ENCODE data around the gene FAM50A. TPM values are rescaled to one million over a fixed set of nuclear protein-coding genes. Genes with fewer than 3 reads are reported as not detected.

The FAM50A gene
- total RNA-seq, 1 donor from 2014 or later: 77.0 TPM

DNA sequence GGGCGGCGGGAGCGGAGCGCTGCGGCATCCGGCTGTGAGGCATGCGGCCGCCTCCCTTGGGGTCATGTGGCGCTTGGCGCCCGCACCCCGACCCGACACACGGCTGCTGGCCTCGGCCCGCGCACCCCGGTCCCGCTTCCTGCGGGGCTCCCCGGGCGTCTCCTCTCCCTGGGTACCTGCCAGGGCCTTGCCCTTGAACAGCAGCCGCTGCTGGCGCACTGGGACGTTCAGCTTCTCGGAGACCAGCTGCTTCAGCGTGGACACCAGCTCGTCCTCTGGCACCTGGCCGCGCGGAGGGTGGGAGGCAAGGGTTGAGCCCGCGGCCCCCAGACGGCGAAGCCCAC is 42.1 kb downstream of the FAM50A start:
- Mint-ChIP-seq H3K36me3 (ENCODE audit: low read depth, unreplicated experiment) (peaks cover 4% of the 10 kb centered on the region), H3K4me3 (ENCODE audit: unreplicated experiment) (no peak overlapping the region), H3K27me3 (ENCODE audit: unreplicated experiment) (peaks cover 2% of the 10 kb centered on the region), H3K27ac (ENCODE audit: unreplicated experiment) (no peak overlapping the region), H3K9me3 (ENCODE audit: unreplicated experiment) (no peaks in the 10 kb centered on the region), H3K4me1 (ENCODE audit: unreplicated experiment) (peaks cover 7% of the 10 kb centered on the region)
- no peak for DNase-seq (ENCODE audit: low spot score)
- TF ChIP-seq, protein P1, sequence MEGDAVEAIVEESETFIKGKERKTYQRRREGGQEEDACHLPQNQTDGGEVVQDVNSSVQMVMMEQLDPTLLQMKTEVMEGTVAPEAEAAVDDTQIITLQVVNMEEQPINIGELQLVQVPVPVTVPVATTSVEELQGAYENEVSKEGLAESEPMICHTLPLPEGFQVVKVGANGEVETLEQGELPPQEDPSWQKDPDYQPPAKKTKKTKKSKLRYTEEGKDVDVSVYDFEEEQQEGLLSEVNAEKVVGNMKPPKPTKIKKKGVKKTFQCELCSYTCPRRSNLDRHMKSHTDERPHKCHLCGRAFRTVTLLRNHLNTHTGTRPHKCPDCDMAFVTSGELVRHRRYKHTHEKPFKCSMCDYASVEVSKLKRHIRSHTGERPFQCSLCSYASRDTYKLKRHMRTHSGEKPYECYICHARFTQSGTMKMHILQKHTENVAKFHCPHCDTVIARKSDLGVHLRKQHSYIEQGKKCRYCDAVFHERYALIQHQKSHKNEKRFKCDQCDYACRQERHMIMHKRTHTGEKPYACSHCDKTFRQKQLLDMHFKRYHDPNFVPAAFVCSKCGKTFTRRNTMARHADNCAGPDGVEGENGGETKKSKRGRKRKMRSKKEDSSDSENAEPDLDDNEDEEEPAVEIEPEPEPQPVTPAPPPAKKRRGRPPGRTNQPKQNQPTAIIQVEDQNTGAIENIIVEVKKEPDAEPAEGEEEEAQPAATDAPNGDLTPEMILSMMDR (IDR thresholded peaks at IDR 0.05; ENCODE audit: unreplicated experiment): no peak

- DNase-seq (ENCODE audit: low spot score): peak; percentile 10
- Mint-ChIP-seq H3K4me1 (ENCODE audit: unreplicated experiment) (peaks cover 7% of the 10 kb centered on the region), H3K27ac (ENCODE audit: unreplicated experiment) (no peak within 1 kb of the TSS), H3K9me3 (ENCODE audit: unreplicated experiment) (no peaks in the 10 kb centered on the region), H3K27me3 (ENCODE audit: unreplicated experiment) (peaks cover 2% of the 10 kb centered on the region), H3K4me3 (ENCODE audit: unreplicated experiment) (peak within 1 kb of the TSS; percentile 71), H3K36me3 (ENCODE audit: low read depth, unreplicated experiment) (peaks cover 4% of the 10 kb centered on the region)
- TF ChIP-seq, protein P1 (IDR thresholded peaks at IDR 0.05; ENCODE audit: unreplicated experiment): no peak
Observed at GRCh38 chrX:154486396-154487207, 42.7 kb downstream of the FAM50A start, which contains the start of gene UBL4A. UBL4A (minus strand) TSS chrX:154486615; CDS start chrX:154486584, 31 bp downstream.

- Mint-ChIP-seq H3K9me3 (ENCODE audit: unreplicated experiment) (no peaks in the 10 kb centered on the region), H3K4me1 (ENCODE audit: unreplicated experiment) (peaks cover 7% of the 10 kb centered on the region), H3K4me3 (ENCODE audit: unreplicated experiment) (no peak overlapping the region), H3K36me3 (ENCODE audit: low read depth, unreplicated experiment) (peaks cover 4% of the 10 kb centered on the region), H3K27me3 (ENCODE audit: unreplicated experiment) (peaks cover 2% of the 10 kb centered on the region), H3K27ac (ENCODE audit: unreplicated experiment) (no peak overlapping the region)
- DNase-seq (ENCODE audit: low spot score): no peak
- TF ChIP-seq, protein P1 (IDR thresholded peaks at IDR 0.05; ENCODE audit: unreplicated experiment): no peak
Observed at GRCh38 chrX:154487518-154488290, 43.8 kb downstream of the FAM50A start.

DNA sequence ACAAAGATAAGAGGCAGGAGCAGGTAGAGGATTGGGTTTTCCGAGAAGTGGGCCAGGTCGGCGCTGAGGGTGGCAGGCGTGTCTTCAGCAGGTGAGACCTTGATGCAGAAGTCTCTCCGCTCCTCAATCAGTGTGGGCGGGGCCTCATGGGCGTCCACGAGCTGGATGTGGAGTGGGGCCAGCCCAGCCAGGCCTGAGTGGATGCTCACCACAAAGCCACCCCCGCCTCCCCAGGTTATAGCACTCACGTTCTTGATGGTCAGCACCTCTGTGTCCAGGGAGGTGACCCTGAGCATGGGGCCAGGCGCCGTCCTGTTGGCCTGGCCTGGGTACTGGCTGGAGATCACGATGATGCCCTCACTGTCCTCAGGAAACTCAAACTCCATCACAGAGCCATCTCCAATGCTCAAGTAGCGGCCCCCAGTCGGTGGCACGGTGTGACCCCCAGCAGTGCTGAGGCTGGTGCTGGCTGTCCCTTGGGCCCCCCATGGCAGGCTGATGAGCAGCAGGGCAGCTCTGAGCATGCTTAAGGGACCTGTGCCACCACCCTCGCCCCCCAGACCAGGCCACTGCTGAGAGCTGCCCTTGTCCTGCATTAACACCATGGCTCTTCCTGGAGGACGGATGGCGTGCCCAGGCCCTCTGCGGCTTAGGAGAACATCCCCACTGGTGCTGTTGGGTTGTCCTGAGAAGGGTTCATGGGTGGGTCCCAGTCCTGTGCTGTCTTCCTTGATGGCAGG is 44.6 kb downstream of the FAM50A start:
- Mint-ChIP-seq H3K27me3 (ENCODE audit: unreplicated experiment) (peaks cover 2% of the 10 kb centered on the region), H3K9me3 (ENCODE audit: unreplicated experiment) (no peaks in the 10 kb centered on the region), H3K36me3 (ENCODE audit: low read depth, unreplicated experiment) (peaks cover 4% of the 10 kb centered on the region), H3K27ac (ENCODE audit: unreplicated experiment) (no peak overlapping the region), H3K4me3 (ENCODE audit: unreplicated experiment) (no peak overlapping the region), H3K4me1 (ENCODE audit: unreplicated experiment) (peaks cover 4% of the 10 kb centered on the region)
- TF ChIP-seq, protein P1 (IDR thresholded peaks at IDR 0.05; ENCODE audit: unreplicated experiment): no peak
- no peak for DNase-seq (ENCODE audit: low spot score)
